Forelimb muscle (tissue), 1 donor: Measurements from ENCODE around the gene C2CD4C. TPM values are rescaled to one million over a fixed set of nuclear protein-coding genes. Genes with fewer than 3 reads are reported as not detected.
"Not testable (repeated sequence)": the region's sequence is repeated elsewhere in the genome, so short reads cannot be mapped to it uniquely, and the experiment has no call there.

Experiments used
- DNase-seq: peaks from one replicate; pipeline ENCODE4 v3.0.0-alpha.2; 2013; ENCODE audit warnings: low read depth
- polyA plus RNA-seq: library from polyadenylated mRNA; unstranded; fragments of 120-200 nt; gene quantifications from one replicate; pipeline ENCODE4 v1.2.1, GENCODE V29; 2013; ENCODE audit not compliant: insufficient read length

The C2CD4C gene
- polyA plus RNA-seq, 1 donor, result 0.92 TPM

DNA sequence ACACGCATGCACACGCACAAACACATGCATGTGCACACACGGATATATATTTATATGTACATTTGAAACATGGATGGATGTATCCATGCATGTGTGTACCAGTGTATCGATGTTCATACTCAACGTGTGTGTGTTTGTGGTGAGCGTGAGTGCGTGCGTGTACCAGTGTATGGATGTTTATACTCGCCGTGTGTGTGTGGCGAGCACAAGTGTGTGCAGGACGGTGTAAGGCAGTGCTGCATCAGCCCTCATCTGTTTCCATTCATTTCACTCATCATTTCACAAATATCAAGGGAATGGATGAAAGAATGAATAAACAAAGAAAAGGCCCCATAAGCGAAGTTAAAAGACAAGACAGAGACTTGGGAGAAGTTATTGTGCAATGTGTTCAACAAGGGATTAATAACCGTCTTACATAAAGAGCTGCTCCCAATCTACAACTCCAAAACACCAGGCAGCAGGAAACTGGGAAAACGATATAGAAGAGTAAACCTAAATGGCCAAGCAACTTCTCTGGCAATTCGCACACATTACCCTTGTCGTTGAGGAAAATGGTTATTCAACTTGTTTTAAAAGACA is 42.7 kb downstream of the C2CD4C start:
- DNase-seq, result no peak

- no peak for DNase-seq
Measured at GRCh38 chr19:364496-365287, 44.3 kb downstream of the C2CD4C start.

GRCh38 chr19:362683-363082 is 46.3 kb downstream of the C2CD4C start:
- DNase-seq, result no peak

GRCh38 chr19:362154-362553 is 46.8 kb downstream of the C2CD4C start:
- no peak for DNase-seq

GRCh38 chr19:359653-359925 is 49.4 kb downstream of the C2CD4C start:
- DNase-seq, result no peak

GRCh38 chr19:355536-355935 is 53.4 kb downstream of the C2CD4C start:
- not testable (repeated sequence) for DNase-seq

Other genes with a start within 250 kb of the C2CD4C start
- 0.52 TPM for gene PLPP2, start 117.7 kb downstream of the C2CD4C start, polyA plus RNA-seq
- gene MIER2, start 64.4 kb downstream of the C2CD4C start, polyA plus RNA-seq, result 28.1 TPM
- 32.9 TPM for gene SHC2, start 51.9 kb upstream of the C2CD4C start, polyA plus RNA-seq
- 7.4 TPM for gene MADCAM1, start 87.3 kb upstream of the C2CD4C start, polyA plus RNA-seq
- 8.9 TPM for gene TPGS1, start 98.3 kb upstream of the C2CD4C start, polyA plus RNA-seq
- gene CDC34, start 122.6 kb upstream of the C2CD4C start, polyA plus RNA-seq, result 69.0 TPM
- gene GZMM, start 134.9 kb upstream of the C2CD4C start, polyA plus RNA-seq, result 0.49 TPM
- 210 TPM for gene BSG, start 163.4 kb upstream of the C2CD4C start, polyA plus RNA-seq
- gene HCN2, start 180.7 kb upstream of the C2CD4C start, polyA plus RNA-seq, result 0.32 TPM
- 36.1 TPM for gene POLRMT, start 224.4 kb upstream of the C2CD4C start, polyA plus RNA-seq
- 0.20 TPM for gene FGF22, start 230.7 kb upstream of the C2CD4C start, polyA plus RNA-seq